Measurements from ENCODE around the gene PTPRA. TPM values are rescaled to one million over a fixed set of nuclear protein-coding genes. Genes with fewer than 3 reads are reported as not detected.

Gene PTPRA
- polyA plus RNA-seq, 1 donor (not counting 4 experiments of a cell fraction or from before 2014, with no cell fraction given), result 53.3 TPM

- Histone ChIP-seq H3K27me3 (ENCODE audit: control insufficient read depth, extremely low read depth, insufficient read depth, low read length) (no peaks in the 10 kb centered on the region), H3K4me1 (ENCODE audit: control insufficient read depth, extremely low read depth, insufficient read depth, low read length) (no peaks in the 10 kb centered on the region), H3K9me3 (ENCODE audit: control insufficient read depth, low read depth, low read length) (no peaks in the 10 kb centered on the region), H3K4me3 (ENCODE audit: control insufficient read depth in 2 of 3, extremely low read depth in 1 of 3, insufficient read depth in 2 of 3, low read depth in 1 of 3, low read length in 3 of 3) (no peak overlapping the region), H2AFZ (ENCODE audit: control insufficient read depth, low read length) (no peak overlapping the region), H3K27ac (ENCODE audit: control insufficient read depth, insufficient read depth, low read length) (no peak overlapping the region), H3K36me3 (ENCODE audit: control insufficient read depth in 2 of 2, extremely low read depth in 1 of 2, insufficient read depth in 2 of 2, low read length in 2 of 2) (peaks cover 0 to 7% of the 10 kb centered on the region in 2 experiments), H3K9ac (ENCODE audit: control insufficient read depth, extremely low read depth, insufficient read depth, low read length) (no peak overlapping the region), H3K9me1 (ENCODE audit: control insufficient read depth, extremely low read depth, insufficient read depth, low read length) (no peaks in the 10 kb centered on the region), H3K4me2 (ENCODE audit: control insufficient read depth, extremely low read depth, insufficient read depth, low read depth, low read length) (no peak overlapping the region), H4K20me1 (ENCODE audit: control insufficient read depth, extremely low read depth, insufficient read depth, low read length) (no peaks in the 10 kb centered on the region), H3K79me2 (ENCODE audit: control insufficient read depth, insufficient read depth, low read length) (no peaks in the 10 kb centered on the region)
- no peak for FAIRE-seq
- DNase-seq (ENCODE audit: low read depth, low spot score), result no peak
- dilution Hi-C loops (cut with MboI; ENCODE audit: extremely low pct_ligation_motif_present, low sequenced_read_pairs), result no loop called here
- TF ChIP-seq EZH2 (IDR thresholded peaks at IDR 0.05; ENCODE audit: low read length) (no peak), CTCF (optimal IDR thresholded peaks at IDR 0.05 in 1 of 3, IDR thresholded peaks at IDR 0.05 in 1 of 3, conservative IDR thresholded peaks at IDR 0.05 in 1 of 3; ENCODE audit: extremely low read depth in 1 of 3, insufficient read depth in 2 of 3, low read length in 3 of 3) (no peak)
Observed at GRCh38 chr20:2998728-2999127, 125.4 kb downstream of the PTPRA start.

DNA sequence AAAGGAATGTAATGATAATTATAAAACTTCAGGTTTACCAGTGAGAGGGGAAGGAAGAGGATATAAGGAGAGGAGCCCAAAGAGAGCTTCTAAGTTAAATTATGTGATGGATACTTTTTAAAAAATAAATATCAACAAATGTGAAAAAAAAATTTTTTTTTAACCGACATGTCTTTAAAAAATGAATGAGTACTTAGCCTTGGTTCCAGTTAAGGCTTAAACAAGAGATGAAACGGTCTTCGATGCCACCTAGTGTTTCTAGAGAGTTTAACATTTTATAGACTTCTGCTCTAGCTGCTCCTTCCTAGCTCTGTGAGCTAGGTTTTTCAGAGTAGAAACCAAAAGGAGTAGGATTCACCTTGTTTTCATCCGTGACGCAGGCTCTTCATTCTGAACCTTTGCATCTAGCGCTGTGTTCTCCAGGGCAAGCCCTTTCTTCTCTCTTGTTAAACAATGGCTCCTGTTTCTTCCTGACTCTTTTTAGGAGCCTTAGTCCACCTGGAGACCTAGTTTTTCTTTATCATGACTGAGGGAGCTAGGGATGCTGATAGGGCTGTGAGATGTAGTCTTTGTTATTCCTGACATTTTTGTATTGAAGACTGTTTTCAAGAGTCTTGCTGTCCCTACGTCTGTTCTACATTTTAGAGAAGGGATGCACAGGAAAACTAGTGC is 127.7 kb downstream of the PTPRA start:
- Histone ChIP-seq H3K27ac (ENCODE audit: control insufficient read depth, insufficient read depth, low read length) (no peak overlapping the region), H4K20me1 (ENCODE audit: control insufficient read depth, extremely low read depth, insufficient read depth, low read length) (no peaks in the 10 kb centered on the region), H3K79me2 (ENCODE audit: control insufficient read depth, insufficient read depth, low read length) (no peaks in the 10 kb centered on the region), H3K4me2 (ENCODE audit: control insufficient read depth, extremely low read depth, insufficient read depth, low read depth, low read length) (no peak overlapping the region), H3K27me3 (ENCODE audit: control insufficient read depth, extremely low read depth, insufficient read depth, low read length) (no peaks in the 10 kb centered on the region), H3K4me1 (ENCODE audit: control insufficient read depth, extremely low read depth, insufficient read depth, low read length) (no peaks in the 10 kb centered on the region), H3K9ac (ENCODE audit: control insufficient read depth, extremely low read depth, insufficient read depth, low read length) (no peak overlapping the region), H3K9me1 (ENCODE audit: control insufficient read depth, extremely low read depth, insufficient read depth, low read length) (no peaks in the 10 kb centered on the region), H3K9me3 (ENCODE audit: control insufficient read depth, low read depth, low read length) (no peaks in the 10 kb centered on the region), H2AFZ (ENCODE audit: control insufficient read depth, low read length) (no peak overlapping the region), H3K36me3 (ENCODE audit: control insufficient read depth in 2 of 2, extremely low read depth in 1 of 2, insufficient read depth in 2 of 2, low read length in 2 of 2) (peaks cover 3 to 4% of the 10 kb centered on the region in 2 experiments), H3K4me3 (ENCODE audit: control insufficient read depth in 2 of 3, extremely low read depth in 1 of 3, insufficient read depth in 2 of 3, low read depth in 1 of 3, low read length in 3 of 3) (no peak overlapping the region)
- peak; percentile 77 for FAIRE-seq
- TF ChIP-seq CTCF (optimal IDR thresholded peaks at IDR 0.05 in 1 of 3, IDR thresholded peaks at IDR 0.05 in 1 of 3, conservative IDR thresholded peaks at IDR 0.05 in 1 of 3; ENCODE audit: extremely low read depth in 1 of 3, insufficient read depth in 2 of 3, low read length in 3 of 3) (peak in 2 of 3 experiments; percentile 28 to 47), EZH2 (IDR thresholded peaks at IDR 0.05; ENCODE audit: low read length) (no peak)
- dilution Hi-C loops (cut with MboI; ENCODE audit: extremely low pct_ligation_motif_present, low sequenced_read_pairs), result no loop called here
- DNase-seq (ENCODE audit: low read depth, low spot score), result no peak

Data from keratinocyte (primary cell).